Neural cell (in vitro differentiated cells): Measurements from ENCODE around the gene ROPN1.

Experiments used
- MXI1 ChIP-seq: fragments of 450-650 bp; conservative IDR thresholded peaks from 2 replicates; pipeline ENCODE4 v1.6.1; 2014; ENCODE audit warnings: antibody characterized with exemption, mild to moderate bottlenecking; ENCODE audit not compliant: poor library complexity, severe bottlenecking
- POLR2AphosphoS5 ChIP-seq: IDR thresholded peaks from 2 replicates; pipeline ENCODE4 v1.6.1; 2012
- SMC3 ChIP-seq: fragments of 450-650 bp; conservative IDR thresholded peaks from 2 replicates; pipeline ENCODE4 v1.6.1; 2014; ENCODE audit warnings: antibody characterized with exemption, mild to moderate bottlenecking, moderate library complexity; ENCODE audit not compliant: poor library complexity
- TF ChIP-seq, protein P1 (sequence below): fragments of 450-650 bp; IDR thresholded peaks from 2 replicates; pipeline ENCODE4 v1.5.1; 2014; ENCODE audit warnings: antibody characterized with exemption, mild to moderate bottlenecking, moderate library complexity; ENCODE audit not compliant: poor library complexity, severe bottlenecking

DNA sequence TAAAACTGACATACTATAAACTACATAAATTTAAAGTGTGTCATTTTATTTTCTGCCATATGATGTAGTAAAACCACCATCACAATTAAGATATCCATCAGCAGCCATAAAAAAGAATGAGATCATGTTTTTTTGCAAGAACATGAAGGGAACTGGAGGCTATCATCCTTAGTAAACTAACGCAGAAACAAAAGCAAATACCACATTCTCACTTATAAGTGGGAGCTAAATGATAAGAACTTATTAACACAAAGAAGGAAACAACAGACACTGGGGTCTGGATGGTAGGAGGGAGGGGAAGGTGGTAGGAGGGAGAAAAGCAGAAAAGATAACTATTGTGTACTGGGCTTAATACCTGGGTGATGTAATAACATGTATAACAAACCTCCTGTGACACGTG is 55.5 kb downstream of the ROPN1 start:
- TF ChIP-seq, protein P1, sequence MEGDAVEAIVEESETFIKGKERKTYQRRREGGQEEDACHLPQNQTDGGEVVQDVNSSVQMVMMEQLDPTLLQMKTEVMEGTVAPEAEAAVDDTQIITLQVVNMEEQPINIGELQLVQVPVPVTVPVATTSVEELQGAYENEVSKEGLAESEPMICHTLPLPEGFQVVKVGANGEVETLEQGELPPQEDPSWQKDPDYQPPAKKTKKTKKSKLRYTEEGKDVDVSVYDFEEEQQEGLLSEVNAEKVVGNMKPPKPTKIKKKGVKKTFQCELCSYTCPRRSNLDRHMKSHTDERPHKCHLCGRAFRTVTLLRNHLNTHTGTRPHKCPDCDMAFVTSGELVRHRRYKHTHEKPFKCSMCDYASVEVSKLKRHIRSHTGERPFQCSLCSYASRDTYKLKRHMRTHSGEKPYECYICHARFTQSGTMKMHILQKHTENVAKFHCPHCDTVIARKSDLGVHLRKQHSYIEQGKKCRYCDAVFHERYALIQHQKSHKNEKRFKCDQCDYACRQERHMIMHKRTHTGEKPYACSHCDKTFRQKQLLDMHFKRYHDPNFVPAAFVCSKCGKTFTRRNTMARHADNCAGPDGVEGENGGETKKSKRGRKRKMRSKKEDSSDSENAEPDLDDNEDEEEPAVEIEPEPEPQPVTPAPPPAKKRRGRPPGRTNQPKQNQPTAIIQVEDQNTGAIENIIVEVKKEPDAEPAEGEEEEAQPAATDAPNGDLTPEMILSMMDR = no peak
- TF ChIP-seq POLR2AphosphoS5 (no peak), MXI1 (no peak), SMC3 (no peak)
